Measurements from ENCODE around the gene VPS37D.
"Not testable (repeated sequence)": the region's sequence is repeated elsewhere in the genome, so short reads cannot be mapped to it uniquely, and the experiment has no call there.

Gene VPS37D

GRCh38 chr7:73646785-73647724 lies 20.6 kb upstream of the VPS37D start:
- DNase-seq = no peak

- DNase-seq = peak; percentile 45
These were observed 19.7 kb upstream of the VPS37D start for GRCh38 chr7:73647725-73648592.

GRCh38 chr7:73648593-73649332 lies 18.9 kb upstream of the VPS37D start:
- DNase-seq = no peak

- DNase-seq = no peak
These were observed 18.1 kb upstream of the VPS37D start for GRCh38 chr7:73649576-73649975.

- DNase-seq = no peak
These were observed 17.1 kb upstream of the VPS37D start for GRCh38 chr7:73650524-73650923.

- DNase-seq = no peak
These were observed 15.1 kb upstream of the VPS37D start for GRCh38 chr7:73652541-73652949.

- not testable (repeated sequence) for DNase-seq
These were observed 12.3 kb upstream of the VPS37D start for GRCh38 chr7:73655309-73655708.

- no peak for DNase-seq
These were observed 7.6 kb upstream of the VPS37D start for GRCh38 chr7:73659983-73660382.

- not testable (repeated sequence) for DNase-seq
These were observed 7.0 kb upstream of the VPS37D start for GRCh38 chr7:73660594-73660993.

- no peak for DNase-seq
These were observed 4.6 kb upstream of the VPS37D start for GRCh38 chr7:73663033-73663432.

- DNase-seq = no peak
These were observed 663 bp downstream of the VPS37D start for GRCh38 chr7:73668103-73668885.

GRCh38 chr7:73668886-73669230 lies 1.2 kb downstream of the VPS37D start:
- DNase-seq = no peak

GRCh38 chr7:73669288-73669701 lies 1.7 kb downstream of the VPS37D start:
- no peak for DNase-seq

- no peak for DNase-seq
These were observed 2.3 kb downstream of the VPS37D start for GRCh38 chr7:73669858-73670385.

GRCh38 chr7:73671322-73671661 lies 3.7 kb downstream of the VPS37D start:
- no peak for DNase-seq

GRCh38 chr7:73671857-73672445 lies 4.3 kb downstream of the VPS37D start:
- no peak for DNase-seq

GRCh38 chr7:73674468-73675124 lies 7.0 kb downstream of the VPS37D start:
- DNase-seq = no peak

- not testable (repeated sequence) for DNase-seq
These were observed 8.4 kb downstream of the VPS37D start for GRCh38 chr7:73676062-73676461.

GRCh38 chr7:73678862-73679261 lies 11.2 kb downstream of the VPS37D start:
- no peak for DNase-seq

- no peak for DNase-seq
These were observed 12.1 kb downstream of the VPS37D start for GRCh38 chr7:73679709-73680108.

GRCh38 chr7:73680501-73680900 lies 12.9 kb downstream of the VPS37D start:
- no peak for DNase-seq
